NCI-H82 treated with DMSO at 0.1 percent for 48 hours (cell line): Measurements from ENCODE around the gene C9orf153.

ENCODE experiments used
- DNase-seq: peaks from one replicate; lab custom pipeline; 2025; ENCODE audit not compliant: unreplicated experiment; lab: John Stamatoyannopoulos, UW

C9orf153 gene

GRCh38 chr9:86272221-86272620, 12.8 kb upstream of the C9orf153 start:
- DNase-seq: no peak

- no peak for DNase-seq
Observed at GRCh38 chr9:86263876-86264275, 4.4 kb upstream of the C9orf153 start.

- no peak for DNase-seq
Observed at GRCh38 chr9:86262492-86262891, 3.0 kb upstream of the C9orf153 start.

- DNase-seq: peak; percentile 85
Observed at GRCh38 chr9:86257391-86257790, 2.1 kb downstream of the C9orf153 start.

GRCh38 chr9:86256653-86257052, 2.8 kb downstream of the C9orf153 start:
- no peak for DNase-seq

- no peak for DNase-seq
Observed at GRCh38 chr9:86253577-86253976, 5.9 kb downstream of the C9orf153 start.

GRCh38 chr9:86252870-86253269, 6.6 kb downstream of the C9orf153 start:
- DNase-seq: no peak

GRCh38 chr9:86250123-86250522, 9.3 kb downstream of the C9orf153 start:
- no peak for DNase-seq

GRCh38 chr9:86248746-86249145, 10.7 kb downstream of the C9orf153 start:
- no peak for DNase-seq

GRCh38 chr9:86246752-86247161, 12.7 kb downstream of the C9orf153 start:
- no peak for DNase-seq

- DNase-seq: no peak
Observed at GRCh38 chr9:86242071-86242470, 17.4 kb downstream of the C9orf153 start.

GRCh38 chr9:86241216-86241615, 18.2 kb downstream of the C9orf153 start:
- no peak for DNase-seq

GRCh38 chr9:86238861-86239770, 20.3 kb downstream of the C9orf153 start:
- no peak for DNase-seq

GRCh38 chr9:86230858-86231257, 28.6 kb downstream of the C9orf153 start:
- DNase-seq: no peak

- no peak for DNase-seq
Observed at GRCh38 chr9:86222667-86223066, 36.8 kb downstream of the C9orf153 start.

- no peak for DNase-seq
Observed at GRCh38 chr9:86219606-86220005, 39.9 kb downstream of the C9orf153 start.

GRCh38 chr9:86217076-86217755, 42.2 kb downstream of the C9orf153 start:
- peak; percentile 85 for DNase-seq

GRCh38 chr9:86207193-86207592, 52.3 kb downstream of the C9orf153 start:
- DNase-seq: no peak

GRCh38 chr9:86202338-86202882, 57.0 kb downstream of the C9orf153 start:
- DNase-seq: no peak

- no peak for DNase-seq
Observed at GRCh38 chr9:86201474-86202337, 57.8 kb downstream of the C9orf153 start.

- no peak for DNase-seq
Observed at GRCh38 chr9:86200599-86201162, 58.8 kb downstream of the C9orf153 start.
